HG03108 (cell line): ENCODE results near the gene EFHD2.
"Not testable (repeated sequence)": the region's sequence is repeated elsewhere in the genome, so short reads cannot be mapped to it uniquely, and the experiment has no call there.

ENCODE experiments used
- ATAC-seq: cut with Tn5 transposase; IDR thresholded peaks from one replicate; pipeline ENCODE4 v1.9.1; 2021; ENCODE audit warnings: moderate library complexity; ENCODE audit not compliant: unreplicated experiment

The EFHD2 gene

GRCh38 chr1:15428815-15429435 lies 19.2 kb downstream of the EFHD2 start:
- no peak for ATAC-seq

DNA sequence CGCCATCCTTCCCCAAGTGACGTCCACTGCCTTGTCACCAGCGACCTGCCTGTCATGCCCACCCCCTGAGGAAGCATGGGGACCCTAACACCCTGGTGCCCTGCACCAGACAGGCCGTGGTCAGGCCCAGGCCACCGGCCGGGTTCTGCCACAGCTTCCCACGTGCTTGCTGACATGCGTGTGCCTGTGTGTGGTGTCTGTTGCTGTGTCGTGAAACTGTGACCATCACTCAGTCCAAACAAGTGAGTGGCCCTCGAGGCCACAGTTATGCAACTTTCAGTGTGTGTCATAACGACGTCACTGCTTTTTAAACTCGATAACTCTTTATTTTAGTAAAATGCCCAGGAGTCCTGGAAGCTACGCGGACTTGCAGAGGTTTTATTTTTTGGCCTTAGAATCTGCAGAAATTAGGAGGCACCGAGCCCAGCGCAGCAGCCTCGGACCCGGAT lies 20.0 kb downstream of the EFHD2 start:
- ATAC-seq, result no peak

- ATAC-seq, result no peak
Observed at GRCh38 chr1:15430787-15431570, 21.3 kb downstream of the EFHD2 start.

GRCh38 chr1:15431571-15431948 lies 21.9 kb downstream of the EFHD2 start:
- ATAC-seq, result no peak

GRCh38 chr1:15432324-15432723 lies 22.6 kb downstream of the EFHD2 start:
- no peak for ATAC-seq

GRCh38 chr1:15433471-15433870 lies 23.8 kb downstream of the EFHD2 start:
- no peak for ATAC-seq

DNA sequence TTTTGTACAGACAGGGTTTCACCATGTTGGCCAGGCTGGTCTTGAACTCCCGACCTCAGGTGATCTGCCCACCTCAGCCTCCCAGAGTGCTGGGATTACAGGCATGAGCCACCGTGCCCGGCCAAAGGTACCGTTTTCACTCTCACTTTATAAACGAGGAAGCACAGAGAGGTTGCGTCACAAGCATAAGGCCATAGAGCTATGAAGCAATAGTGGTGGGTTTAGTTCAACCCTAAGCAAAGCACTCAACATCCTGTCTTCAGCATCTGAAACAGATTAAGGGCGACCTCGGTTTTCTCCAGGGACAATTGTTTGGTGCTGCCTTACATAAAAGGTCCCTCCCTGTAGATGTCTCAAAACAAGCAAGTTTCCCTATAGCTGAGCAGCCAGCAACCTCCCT lies 25.1 kb downstream of the EFHD2 start:
- not testable (repeated sequence) for ATAC-seq

GRCh38 chr1:15435239-15436077 lies 25.8 kb downstream of the EFHD2 start:
- no peak for ATAC-seq

DNA sequence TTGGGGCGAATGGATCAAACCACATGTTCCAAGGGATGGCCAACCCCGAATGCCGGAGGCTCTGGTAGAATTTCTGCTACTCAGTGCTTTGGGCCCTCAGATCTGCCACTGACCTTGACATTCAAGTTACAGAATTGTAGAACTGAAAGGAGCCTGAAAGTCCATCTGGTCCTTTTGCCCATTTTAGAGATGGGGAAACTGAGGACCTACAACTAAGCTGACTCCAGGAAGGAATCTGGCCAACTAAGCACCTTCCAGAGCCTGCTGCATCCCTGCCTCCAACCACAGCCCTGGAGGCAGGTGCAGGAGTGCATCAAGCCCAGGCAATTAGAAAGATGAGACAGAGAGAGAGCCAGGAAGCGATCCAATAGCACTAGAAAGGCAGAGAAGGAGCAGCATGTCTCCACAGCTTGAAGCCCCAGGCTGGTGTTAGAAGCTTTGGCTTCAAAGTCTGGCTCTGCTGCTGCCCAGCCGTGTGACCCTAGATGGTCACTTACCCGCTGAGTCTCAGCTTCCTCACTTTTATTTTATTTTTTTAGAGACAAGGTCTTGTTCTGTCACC lies 27.3 kb downstream of the EFHD2 start:
- no peak for ATAC-seq

DNA sequence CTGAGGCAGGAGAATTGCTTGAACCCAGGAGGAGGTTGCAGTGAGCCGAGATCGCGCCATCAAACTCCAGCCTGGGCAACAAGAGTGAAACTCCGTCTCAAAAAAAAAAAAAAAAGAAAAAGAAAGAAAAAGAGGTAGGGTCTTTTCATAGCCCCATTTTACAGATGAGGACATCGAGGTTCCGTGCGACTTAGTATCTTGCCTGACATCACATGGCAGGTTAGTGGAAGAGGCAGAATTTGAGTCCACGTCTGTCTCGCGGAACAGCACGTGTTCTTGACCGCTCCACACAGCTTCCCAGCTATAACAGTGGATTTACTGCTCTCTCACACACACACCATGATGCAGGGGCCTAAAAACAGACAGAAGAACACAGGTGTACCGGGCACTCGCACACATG lies 29.6 kb downstream of the EFHD2 start:
- ATAC-seq, result no peak

DNA sequence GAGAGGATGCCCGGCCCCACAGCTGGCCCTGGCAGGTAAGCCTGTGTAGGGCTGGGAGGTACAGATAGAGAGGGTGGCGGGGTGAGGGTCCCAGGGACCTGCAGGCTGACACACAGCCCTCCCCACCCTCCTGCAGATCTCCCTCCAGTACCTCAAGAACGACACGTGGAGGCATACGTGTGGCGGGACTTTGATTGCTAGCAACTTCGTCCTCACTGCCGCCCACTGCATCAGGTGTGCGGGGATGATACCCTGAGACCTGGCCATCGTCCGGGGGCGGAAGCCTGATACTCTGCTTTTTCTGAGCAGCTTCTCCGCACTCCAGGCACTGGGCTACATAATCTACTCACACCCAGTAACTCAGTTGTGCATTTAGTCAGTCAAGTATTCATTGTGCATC lies 30.7 kb downstream of the EFHD2 start:
- no peak for ATAC-seq

DNA sequence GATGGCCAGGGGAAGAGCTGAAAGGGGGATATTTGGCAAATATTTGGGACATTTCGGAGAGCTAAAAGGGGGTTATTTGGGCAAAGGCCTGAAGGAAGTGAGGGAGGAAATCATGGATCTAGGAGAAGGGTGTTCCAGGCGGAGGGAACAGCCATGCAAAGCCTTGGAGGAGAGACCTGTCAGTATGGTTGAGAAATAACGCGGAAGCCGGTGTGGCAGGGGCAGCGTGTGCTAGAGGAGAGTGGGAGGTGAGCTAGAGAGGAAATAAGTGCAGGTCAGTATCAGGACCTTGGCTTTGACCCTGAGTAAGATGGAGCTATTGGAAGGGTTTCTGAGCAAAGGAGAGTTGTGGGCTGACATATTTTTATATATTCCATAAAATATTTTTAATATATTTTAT lies 31.6 kb downstream of the EFHD2 start:
- ATAC-seq, result no peak

DNA sequence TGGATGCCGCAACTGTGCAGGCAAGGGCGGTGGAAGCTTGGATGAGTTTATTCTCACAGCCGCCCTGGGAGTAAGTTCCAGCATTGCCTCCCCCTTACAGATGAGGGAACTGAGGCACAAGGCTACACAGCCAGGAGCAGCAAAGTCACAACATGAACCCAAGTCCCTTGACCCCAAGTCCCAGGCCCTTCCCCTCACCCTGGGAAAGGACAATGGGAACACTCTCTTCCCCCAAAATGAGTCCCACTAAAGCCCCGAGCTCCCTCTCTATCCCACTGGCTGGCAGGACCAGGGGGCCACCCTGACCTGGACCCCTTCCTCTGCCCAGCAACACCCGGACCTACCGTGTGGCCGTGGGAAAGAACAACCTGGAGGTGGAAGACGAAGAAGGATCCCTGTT lies 32.4 kb downstream of the EFHD2 start:
- no peak for ATAC-seq

GRCh38 chr1:15442759-15443158 lies 33.1 kb downstream of the EFHD2 start:
- no peak for ATAC-seq

DNA sequence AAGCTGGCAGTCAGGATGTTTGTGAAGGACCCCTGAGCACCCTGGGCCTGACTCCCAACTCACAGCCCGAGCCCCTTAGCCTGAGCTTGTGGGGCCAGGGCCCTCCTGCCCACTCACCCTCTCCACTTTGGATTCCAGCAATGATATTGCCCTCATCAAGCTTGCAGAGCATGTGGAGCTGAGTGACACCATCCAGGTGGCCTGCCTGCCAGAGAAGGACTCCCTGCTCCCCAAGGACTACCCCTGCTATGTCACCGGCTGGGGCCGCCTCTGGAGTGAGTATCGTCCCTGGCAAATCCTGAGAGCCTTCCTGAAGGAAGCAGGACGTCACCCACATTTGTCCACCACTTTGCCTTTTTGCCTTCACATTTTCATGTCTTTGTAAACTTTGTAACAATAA lies 33.6 kb downstream of the EFHD2 start:
- no peak for ATAC-seq

DNA sequence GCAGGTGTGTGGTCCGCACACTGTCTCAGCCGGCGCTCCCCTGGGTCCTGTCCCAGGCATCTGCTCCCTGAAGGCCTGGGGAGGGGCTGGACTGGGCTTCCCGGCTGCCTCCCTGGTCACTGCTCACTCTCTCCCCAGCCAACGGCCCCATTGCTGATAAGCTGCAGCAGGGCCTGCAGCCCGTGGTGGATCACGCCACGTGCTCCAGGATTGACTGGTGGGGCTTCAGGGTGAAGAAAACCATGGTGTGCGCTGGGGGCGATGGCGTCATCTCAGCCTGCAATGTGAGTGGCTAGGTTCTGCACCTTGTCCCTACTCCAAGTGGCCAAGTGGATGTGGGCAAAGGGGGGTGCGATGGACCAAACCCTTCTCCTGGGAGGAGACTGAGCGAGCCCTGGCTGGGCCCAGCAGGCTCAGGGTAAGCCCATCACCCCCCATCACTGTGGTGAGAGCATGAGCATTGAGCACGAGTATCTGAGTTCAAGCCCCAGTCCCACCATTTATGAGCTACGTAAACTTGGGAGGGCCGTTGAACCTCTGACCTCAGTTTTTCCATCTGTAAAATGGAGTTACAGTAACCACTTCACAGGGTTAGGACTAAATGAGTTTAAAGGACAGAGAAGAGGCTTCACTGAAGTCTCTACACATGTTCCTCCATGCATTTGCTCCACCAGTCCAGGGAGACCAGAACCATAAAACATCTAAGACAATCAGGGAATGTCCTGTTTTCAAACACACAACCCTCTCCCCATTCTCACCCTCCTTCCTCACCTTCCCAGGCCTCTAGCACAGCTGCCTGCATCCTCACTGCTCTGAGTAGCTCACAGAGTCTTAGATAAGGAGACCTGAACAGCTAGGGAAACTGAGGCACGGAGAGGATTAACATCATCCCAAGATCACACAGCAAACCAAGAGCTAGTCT lies 35.0 kb downstream of the EFHD2 start:
- no peak for ATAC-seq

GRCh38 chr1:15445390-15446122 lies 35.9 kb downstream of the EFHD2 start:
- ATAC-seq, result no peak

DNA sequence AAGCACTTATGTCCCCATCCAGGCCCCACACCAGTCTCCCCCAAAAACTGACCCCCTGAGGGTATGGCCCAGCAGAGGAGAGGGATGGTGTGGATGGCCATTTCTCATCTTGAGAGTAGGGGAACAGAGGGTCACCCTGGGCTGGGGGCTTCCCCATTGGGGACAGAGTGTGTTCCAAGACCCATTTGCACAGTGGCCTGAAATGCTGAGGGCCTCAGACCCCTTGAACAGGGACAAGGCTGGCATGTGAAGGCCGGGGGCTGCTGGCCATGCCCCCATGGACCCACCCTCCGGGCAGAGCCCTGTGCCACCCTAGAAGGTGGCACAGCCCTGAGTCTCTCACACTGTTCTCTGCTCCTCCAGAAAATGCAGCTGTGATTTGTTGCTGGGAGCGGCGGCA lies 36.5 kb downstream of the EFHD2 start:
- no peak for ATAC-seq

- no peak for ATAC-seq
Observed at GRCh38 chr1:15448877-15449462, 39.3 kb downstream of the EFHD2 start.
